T-helper 1 cell treated with Interleukin-12 subunit alpha and Interleukin-12 subunit beta and Interleukin-4 antibody, amounts not matched to agents 30 ng/mL and 1 ng/mL, for 36 hours (primary cell): ENCODE measurements around the gene SELENOI. TPM values are rescaled to one million over a fixed set of nuclear protein-coding genes. Genes with fewer than 3 reads are reported as not detected.
"Not testable (repeated sequence)": the region's sequence is repeated elsewhere in the genome, so short reads cannot be mapped to it uniquely, and the experiment has no call there.

Experiments
- intact Hi-C: fragments of 100-400 bp; cut with micrococcal nuclease; formaldehyde crosslinking; loops from one replicate; pipeline ENCODE4 v1.15.1; 2024
- total RNA-seq: library from RNA; stranded (reverse); gene quantifications from 2 replicates; pipeline ENCODE4 v1.2.3, GENCODE V29; 2022

The SELENOI gene
- total RNA-seq, 1 donor from 2014 or later = 37.0 TPM

DNA sequence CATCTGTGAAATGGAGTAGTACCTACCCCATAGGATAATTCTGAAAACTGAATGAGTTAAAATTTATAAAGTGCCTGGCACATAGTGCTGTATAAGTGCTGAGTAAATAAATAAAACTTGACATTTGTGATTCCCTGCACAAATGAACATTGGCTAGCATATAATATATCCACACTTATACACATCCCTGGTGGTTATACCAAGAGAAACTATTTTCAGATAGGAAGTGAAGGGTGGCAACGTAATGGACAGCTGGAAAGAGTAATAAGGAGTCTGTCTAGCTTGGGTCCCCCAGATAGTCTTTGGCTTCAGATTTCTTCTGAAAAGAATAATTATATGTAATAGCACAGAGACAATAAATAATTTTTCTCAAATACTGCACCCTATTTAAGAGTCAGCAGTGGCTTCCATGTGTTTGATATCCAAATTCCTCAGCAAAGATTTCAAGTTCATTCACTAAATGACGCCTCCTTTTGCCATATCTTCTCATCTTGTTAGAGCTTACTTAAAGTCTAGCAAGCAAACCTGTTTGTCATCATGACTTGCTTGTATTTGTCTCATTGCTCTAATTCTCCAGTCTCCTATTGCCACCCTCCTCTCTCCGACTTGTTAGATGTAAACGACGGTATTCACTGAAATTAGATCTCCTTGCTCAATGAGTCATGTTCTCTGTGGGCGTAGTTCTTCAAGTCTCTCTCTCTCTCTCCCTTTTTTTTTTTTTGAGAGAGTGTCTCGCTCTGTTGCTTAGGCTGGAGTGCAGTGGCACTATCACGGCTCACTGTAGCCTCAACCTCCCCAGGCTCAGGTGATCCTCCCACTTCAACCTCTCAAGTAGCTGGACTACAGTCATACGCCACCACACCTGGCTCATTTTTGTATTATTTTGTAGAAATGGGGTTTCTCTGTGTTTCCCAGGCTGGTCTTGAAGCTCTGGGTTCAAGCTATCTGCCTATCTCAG, 9.4 kb downstream of the SELENOI start:
- intact Hi-C loops = no loop called here

DNA sequence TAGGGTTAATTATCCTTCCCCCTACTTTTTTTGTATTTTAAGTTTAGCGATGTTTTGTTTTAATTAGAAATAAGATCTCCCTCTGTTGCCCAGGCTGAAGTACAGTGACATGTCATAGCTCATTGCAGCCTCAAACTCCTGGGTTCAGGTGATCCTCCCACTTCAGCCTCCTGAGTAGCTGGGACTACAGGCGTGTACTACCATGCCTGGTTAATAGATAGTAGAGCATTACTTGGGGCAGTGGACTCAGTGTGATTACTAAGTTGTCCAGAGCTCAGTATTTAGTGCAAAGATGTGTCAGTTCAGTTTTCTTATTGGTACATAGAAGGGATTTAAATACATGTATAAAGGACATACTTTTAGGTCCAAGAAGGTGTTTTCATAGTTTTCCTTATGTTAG, 10.2 kb downstream of the SELENOI start:
- intact Hi-C loops = no loop called here

DNA sequence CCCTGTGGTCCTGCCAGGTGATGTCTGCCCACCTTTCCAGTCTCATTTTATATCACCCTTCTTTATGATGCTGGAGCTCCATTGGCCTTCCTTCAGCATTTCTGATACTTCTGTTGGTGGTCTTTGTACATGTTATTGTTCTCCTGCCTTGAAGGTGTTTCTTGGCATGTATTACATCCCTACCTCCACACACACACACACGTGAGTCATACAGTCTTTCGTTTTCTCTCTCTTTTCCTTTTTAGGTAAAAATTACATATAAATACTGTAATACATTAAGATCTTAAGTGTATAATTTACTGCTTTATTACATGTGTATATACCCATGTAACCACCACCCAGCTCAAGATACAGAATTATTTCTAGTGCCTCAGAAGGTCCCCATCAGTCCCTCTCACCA, 10.8 kb downstream of the SELENOI start:
- intact Hi-C loops = no loop called here

DNA sequence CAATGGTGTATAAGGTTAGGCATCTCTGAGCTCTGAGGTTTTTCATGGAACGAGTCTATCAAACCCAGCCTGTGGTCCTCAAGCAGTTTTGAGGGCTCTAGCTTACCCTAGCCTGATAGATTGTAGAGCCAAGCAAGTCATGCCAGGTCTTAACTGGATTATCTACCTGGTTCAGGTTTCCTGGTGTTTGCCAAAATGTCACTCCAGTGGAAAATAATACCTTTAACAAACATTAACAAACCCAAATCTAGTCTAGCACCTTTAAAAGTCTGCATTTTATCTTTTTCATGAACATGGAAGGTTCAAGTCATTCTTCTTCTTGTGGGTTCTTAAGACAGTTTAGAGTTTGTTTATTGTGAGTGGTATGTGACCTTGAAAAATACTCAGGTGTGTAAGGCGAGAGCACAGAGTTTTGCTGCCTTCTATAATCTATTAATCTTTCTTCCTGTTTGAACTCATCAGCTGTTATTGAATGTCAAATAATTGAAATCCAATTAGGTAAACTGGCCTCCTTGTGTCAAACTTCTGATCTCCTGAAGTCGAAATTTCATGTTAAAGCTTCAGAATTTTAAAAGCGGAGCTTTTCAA, 14.0 kb downstream of the SELENOI start:
- intact Hi-C loops = no loop called here

DNA sequence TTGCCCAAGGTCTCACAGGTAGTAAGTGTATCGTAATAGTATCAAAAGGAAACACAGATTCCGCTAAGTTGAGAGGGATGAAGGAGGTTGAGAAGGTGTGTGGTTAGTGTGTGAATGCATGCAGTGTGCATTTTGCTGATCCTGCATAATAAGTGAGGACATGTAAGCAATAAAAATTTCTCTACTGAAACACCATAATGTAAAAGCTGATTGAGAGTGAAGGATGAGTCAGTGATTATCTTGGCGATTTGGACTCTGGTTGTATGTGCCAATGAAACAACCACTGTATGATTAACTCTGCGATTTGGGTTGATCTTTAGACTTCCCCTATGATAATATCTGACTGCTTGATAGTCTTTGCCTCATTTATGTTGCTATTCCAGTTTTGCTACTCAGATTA, 17.4 kb downstream of the SELENOI start:
- intact Hi-C loops = no loop called here

DNA sequence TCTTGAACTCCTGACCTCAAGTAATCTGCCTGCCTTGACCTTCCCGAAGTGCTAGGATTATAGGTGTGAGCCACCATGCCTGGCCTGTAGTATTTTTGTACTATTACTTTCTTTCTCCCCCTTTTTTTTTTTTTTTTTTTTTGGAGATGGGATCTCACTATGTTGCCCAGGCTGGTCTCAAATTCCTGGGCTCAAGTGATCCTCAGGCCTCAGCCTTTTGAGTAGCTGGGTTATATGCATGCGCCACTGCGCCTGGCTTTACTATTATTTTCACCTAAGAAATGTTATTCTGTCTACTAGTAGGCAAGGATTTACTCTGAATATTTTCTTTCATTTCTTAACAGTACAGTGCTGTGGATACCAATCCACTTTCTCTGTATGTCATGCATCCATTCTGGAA, 18.0 kb downstream of the SELENOI start:
- intact Hi-C loops = no loop called here

DNA sequence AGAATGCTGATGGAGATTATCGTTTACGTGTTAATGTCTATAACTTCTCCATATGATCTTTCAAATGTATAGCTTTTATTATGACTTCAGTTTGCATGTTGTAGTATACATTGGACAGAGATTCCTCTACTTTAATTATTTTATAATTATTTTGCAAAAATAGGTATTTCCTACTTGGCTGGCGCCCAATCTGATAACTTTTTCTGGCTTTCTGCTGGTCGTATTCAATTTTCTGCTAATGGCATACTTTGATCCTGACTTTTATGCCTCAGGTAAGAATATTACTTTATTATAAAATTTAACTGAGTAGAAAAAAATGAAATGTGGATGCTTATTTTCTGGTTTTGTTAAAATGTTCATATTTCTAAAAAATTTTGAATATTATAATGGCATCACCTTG, 18.7 kb downstream of the SELENOI start:
- intact Hi-C loops = no loop called here

DNA sequence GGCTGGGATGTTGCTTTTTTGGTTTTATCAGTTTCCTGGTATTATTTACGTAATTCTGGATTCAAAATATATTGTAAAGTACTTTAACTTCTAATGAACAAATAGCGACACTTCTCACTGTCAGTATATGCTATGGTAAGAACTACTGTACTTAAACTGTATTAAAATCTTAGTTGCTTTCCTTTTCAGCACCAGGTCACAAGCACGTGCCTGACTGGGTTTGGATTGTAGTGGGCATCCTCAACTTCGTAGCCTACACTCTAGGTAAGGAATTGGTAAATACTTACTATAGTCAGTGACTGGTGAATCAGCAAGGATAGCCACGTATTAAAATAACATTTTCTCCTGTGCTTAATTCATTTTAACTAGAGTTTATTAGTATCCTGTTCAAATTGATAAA, 21.0 kb downstream of the SELENOI start:
- intact Hi-C loops = no loop called here

DNA sequence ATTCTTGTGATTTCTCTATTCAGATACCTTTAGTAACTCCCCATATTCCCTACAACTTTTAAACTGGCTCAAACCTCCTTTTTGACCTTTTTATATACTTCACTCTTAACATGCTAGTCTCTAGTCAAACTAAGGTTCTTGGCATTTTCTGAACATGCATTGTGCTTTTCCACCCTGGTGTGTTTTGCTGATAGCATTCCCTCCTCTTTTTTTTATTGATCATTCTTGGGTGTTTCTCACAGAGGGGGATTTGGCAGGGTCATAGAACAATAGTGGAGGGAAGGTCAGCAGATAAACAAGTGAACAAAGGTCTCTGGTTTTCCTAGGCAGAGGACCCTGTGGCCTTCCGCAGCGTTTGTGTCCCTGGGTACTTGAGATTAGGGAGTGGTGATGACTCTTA, 23.7 kb downstream of the SELENOI start:
- intact Hi-C loops = not testable (repeated sequence)

DNA sequence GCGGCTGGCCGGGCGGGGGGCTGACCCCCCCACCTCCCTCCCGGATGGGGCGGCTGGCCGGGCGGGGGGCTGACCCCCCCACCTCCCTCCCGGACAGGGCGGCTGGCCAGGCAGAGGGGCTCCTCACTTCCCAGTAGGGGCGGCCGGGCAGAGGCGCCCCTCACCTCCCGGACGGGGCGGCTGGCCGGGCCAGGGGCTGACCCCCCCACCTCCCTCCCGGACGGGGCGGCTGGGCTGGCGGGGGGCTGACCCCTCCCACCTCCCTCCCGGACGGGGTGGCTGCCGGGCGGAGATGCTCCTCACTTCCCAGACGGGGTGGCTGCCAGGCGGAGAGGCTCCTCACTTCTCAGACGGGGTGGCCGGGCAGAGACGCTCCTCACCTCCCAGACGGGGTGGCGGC, 25.0 kb downstream of the SELENOI start:
- intact Hi-C loops = not testable (repeated sequence)

DNA sequence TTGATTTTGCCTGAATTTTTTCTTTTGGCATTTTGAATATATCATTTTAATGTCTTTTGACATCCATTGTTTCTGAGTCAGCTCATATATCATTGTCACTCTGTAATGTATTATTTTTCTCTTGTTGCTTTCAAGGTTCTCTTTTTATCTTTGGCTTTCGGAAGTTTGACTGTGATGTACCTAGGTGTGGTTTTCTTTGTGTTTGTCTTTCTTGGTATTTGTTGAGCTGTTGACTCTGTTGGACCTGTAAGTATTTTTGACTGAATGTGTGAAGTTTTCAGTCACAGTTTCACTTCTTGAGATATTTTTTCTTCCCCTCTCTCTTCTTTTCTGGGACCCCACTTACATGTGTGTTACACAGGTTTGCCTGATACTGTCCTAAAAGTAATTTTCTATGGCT, 30.9 kb downstream of the SELENOI start:
- intact Hi-C loops = loop anchor here (2.0 kb wide), 1 partner anchor 30 kb away; the partner anchor contains the start of genes ADGRF3 and SELENOI

DNA sequence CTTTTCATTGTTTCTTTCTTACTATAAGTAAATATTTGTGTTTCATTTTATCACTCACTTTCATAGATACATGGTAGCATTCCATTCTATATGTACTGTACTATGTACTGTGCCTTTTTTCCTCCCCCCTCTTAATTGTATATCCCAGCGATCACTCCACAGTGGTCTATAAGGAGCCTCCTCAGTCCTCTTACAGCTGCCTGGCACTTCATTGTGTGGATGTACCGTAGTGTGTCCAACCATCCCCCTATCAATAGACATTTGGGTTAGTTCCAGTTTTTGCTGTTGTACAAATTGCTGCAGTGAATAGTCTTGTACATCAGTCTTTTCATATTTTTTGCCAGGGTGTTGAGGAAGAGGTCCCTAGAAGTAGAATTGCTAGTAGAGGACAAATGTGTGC, 34.3 kb downstream of the SELENOI start:
- intact Hi-C loops = no loop called here

DNA sequence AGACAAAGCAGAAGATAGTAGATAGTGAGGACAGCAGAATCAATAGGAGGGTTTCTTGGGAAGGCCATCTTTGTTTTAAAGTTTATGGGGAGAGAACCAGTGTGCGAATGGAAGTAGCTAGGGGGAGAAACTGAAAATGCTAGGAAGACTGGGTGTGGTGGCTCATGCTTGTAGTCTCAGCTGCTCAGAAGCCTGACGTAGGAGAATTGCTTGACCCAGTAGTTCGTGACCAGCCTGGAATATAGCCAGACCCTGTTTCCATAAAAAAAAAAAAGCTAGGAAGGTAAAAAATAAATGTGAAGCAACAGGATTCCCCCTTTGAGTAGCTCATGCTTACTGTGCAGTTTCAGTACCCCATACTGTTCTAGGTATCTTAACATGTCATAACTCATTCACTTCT, 36.6 kb downstream of the SELENOI start:
- intact Hi-C loops = no loop called here

DNA sequence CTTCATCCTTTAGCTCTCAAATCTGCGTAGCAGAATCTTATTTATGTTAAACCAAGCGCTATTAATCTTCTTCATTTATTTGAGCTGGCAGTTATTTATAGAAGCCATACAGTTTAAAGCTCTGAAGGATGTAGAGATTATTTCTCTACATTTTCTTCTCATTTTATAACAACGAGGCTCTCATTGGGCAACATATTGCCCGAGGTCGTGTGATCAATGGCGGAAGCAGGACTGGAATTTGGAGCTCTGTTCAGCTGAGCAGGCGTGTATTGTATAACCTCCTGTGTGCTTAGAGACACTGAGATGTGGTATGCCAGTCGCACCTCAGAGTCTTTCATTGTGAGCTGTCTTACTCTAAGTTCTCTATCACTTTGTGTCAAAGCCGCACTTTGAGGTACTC, 38.2 kb downstream of the SELENOI start:
- intact Hi-C loops = no loop called here

DNA sequence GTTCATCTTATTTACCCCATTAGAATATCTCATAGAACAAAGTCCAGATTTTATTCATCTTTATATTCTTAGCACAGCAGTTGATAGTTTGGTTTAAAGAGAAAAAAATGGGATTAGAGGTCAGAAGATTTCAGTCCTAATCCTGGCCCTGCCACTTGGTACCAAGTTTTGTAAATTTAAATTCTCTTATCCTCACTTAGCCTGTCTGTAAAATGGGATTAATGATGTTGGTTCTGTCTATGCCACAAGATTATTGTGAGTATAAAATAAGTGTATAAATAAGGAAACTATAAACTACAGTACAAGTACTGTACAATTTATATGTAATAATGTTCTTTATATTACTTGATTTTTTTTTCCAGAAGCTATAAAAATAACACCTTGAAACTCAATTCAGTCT, 38.7 kb downstream of the SELENOI start:
- intact Hi-C loops = no loop called here

DNA sequence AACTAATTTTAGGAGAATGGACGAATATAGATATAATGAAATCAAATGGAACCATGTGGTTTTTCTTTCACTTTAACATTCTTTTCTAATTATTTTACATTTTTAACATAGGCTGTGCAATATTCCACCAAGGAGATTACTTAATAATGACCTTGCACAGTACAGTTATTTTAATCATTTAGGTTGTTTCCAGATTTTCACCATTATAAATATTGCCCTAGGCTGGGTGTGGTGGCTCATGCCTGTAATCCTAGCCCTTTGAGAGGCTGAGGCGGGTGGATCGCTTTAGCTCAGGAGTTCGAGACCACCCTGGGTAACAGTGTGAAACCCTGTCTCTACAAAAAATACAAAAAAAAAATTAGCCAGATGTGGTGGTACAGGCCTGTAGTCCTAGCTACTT, 41.2 kb downstream of the SELENOI start:
- intact Hi-C loops = no loop called here

DNA sequence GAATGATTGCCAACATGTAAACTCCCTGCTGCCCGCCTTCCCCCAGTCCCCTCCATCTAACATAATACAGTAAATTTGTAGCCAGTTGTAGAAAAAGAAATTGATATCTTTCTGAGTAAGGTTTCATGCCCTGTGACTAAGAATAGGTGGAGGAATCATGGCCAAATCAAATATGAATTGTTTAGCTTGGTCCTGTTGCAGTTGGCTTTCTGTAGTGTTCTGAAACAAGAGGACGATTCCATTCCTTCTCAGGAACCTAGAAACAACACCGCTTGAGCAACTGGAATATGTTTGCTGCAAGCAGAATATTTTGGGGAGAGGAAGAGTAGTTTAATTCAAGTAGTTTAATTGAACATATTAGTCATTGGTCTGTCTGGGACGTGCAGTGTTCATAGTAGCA, 48.8 kb downstream of the SELENOI start:
- intact Hi-C loops = loop anchor here (5.0 kb wide), 1 partner anchor 47 kb away; the partner anchor contains the start of genes ADGRF3 and SELENOI

DNA sequence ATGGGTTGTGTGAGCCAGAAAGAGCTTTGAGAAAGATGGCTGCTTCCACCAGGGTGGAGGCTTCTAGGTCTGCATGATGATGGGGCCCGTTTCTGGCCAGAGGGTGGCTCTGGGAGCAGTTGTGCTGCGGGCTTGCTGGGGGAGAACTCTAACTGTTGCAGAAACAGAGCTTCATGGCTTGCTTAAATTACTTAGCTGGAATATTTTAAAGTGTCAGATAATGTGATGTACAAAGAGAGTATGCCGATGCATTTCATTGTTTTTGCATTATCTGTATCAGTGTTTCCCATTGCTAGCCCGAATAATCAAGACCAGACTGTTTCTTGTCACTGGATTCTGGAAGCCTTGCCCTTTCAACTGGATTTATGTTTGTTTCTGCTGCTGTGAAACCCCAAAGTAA, 49.5 kb downstream of the SELENOI start:
- intact Hi-C loops = loop anchor here (5.0 kb wide), 1 partner anchor 48 kb away; the partner anchor contains the start of genes ADGRF3 and SELENOI

DNA sequence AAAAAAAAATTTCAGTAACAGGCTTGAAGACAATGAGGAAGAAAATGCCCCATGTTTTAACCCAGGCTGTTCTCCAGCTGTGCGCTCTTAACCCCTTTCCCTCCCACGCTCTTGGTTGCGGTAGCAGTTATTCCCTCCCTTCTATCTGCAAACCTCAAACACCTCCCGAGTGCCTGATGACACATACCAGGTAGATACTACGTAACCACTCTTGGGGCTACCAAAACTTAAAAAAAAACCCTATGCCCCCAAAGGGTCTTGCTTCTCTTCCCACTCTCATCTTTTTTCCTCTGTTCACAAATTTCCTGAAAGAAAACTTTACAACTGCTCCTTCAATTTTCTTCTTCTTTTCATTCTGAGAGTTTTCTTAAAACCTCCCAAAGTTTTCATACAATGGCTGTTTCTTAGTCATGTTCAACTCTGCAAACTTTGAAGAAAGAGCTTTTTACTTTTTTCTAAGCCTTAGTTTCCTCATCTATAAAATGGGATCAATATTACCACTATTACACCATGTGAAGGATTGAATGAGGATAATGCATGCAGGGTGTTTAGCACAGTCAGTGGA, 50.9 kb downstream of the SELENOI start:
- intact Hi-C loops = loop anchor here (5.0 kb wide), 1 partner anchor 50 kb away; the partner anchor contains the start of genes ADGRF3 and SELENOI

DNA sequence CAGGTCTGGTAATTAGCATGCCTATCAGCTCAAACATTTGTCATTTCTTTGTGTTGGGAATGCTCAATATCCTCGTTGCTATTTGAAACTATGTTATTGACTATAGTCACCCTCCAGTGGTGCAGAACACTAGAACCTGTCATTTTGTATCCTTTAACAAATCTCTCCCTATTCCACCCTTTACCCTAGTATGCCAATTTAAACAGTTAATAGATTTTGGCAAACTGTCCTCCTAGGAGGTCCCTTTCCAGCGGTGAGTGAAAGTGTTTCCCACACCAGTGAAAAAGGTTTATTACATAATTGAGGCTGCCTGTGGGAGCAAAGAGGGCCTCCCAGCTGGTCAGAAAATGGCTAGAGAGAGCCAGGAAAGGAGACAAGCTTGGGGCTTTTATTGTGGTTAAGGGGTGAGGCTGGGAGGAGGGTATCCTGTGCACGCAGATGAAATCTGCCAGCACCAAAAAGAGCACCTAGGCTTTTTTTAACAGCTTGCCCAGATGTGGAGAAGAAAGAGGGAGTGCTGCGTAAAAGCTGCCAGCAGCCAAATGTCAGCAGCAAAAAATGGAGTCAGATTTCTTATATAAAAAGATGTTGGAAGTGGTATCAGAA, 53.9 kb downstream of the SELENOI start:
- intact Hi-C loops = loop anchor here (5.0 kb wide), 1 partner anchor 53 kb away; the partner anchor contains the start of genes ADGRF3 and SELENOI

DNA sequence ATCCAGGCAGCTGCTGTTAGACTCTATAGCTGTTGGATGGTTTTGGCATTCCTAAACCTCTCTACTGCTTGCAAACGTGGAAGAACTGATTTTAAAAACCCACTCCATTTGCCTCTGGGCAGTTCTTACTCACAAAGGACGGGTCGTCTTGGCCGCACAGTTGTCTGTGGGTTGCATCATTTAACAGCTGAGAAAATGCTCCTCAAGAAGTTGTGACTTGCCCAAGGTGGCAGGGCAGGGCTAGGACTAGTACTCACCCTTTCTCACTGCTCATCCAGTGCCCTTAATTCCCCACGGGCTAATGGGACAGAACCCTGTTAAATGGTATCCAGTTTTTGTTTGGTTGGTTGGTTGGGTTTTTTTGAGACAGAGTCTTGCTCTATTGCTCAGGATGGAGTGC, 54.8 kb downstream of the SELENOI start:
- intact Hi-C loops = no loop called here
